DMS153 (cell line): ENCODE results near the gene PIAS2.

Experiments
- DNase-seq: peaks from one replicate; lab custom pipeline; 2025; lab: John Stamatoyannopoulos, UW

PIAS2 gene

GRCh38 chr18:46759890-46760289, 157.4 kb downstream of the PIAS2 start:
- DNase-seq, result no peak

GRCh38 chr18:46756559-46757201, 160.6 kb downstream of the PIAS2 start, which contains the start of gene ST8SIA5:
TSS of gene ST8SIA5 (minus strand) at chr18:46757053. CDS start at chr18:46756508, 545 bp downstream.
- DNase-seq, result peak; percentile 56

DNA sequence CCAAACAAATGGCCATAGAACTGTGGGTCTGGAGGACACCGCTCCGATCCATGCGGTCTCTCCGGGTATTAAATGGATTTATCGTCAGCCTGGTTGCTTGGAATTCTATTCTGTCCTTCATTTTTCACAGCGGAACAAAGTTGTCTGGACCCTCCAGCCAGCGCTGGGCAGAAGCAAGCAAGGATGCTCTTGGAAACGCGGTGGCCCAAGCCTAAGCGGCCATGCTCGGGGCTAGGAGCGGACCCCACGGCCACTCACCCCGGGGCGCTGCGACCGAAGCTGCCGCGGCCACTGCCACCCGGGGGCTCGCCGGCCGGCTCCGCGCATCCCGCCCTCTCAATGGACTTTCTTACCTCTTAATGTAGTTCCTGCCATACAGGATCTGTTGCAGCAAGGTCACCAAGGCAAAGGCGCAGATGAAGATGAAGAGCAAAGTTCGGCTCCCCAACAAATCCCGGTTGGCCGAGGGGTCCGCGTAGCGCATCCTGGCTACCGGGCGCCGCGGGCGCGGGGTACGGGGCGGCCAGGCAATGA, 161.2 kb downstream of the PIAS2 start:
- no peak for DNase-seq

DNA sequence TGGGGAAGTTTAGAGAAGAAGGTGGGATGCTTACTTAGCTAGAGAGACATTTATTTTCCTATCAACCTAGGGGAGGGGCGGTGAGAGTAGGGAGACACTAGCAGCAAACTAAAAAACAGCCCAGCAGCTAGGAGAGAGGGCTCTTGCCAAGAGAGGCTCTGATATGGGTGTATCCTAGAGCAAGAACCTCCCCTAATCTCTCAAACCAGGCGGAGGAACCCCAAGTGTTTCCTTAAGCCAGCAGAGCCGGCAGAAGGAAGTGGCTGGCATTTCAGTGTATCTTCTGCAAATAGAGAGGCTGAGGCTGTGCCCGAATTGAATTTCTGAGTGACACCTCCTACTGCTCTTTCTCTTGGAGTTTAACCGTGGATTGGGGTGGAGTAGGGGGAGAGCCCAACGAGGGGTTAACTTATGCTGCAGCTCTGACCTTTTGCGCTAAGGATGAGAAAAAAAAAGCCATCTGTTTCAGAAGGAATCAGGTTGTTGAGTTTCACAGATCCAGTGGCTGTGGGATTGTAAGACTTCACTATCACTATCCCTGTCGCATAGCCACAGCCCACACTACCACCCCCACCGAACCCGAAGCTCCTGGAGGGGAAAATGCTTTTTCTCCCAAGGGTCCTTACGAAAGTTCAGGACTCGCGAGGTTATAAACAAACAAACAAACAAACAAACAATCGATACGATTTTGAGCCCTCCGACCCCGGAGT, 161.8 kb downstream of the PIAS2 start:
- DNase-seq, result no peak

- no peak for DNase-seq
These were observed 162.5 kb downstream of the PIAS2 start for GRCh38 chr18:46754661-46755292.

DNA sequence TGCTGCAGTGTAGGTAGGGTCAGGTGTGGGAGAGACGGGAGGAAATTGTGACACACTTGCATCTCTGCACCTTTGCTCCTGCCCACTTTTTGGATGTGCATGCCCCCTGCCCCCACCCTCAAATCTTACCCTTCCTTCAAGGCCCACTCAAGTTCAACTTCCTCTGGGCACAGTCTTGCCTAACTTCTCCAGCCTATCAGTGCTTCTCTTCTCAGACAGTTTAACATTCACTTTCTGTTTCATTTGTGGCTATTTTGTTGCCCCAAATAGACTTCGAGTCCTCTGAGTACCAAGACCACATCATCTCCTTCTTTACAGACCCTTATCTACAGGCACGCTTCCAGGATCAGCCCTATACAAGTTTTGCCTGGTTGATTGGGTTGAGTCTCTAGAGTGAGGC, 163.1 kb downstream of the PIAS2 start:
- DNase-seq, result no peak
